Upper lobe of left lung (tissue), 6 donors: ENCODE results near the gene ATXN1. TPM values are rescaled to one million over a fixed set of nuclear protein-coding genes. Genes with fewer than 3 reads are reported as not detected.

ENCODE experiments used
- ATAC-seq, 2 donors: fragments of 200-7000 bp; cut with Tn5 transposase; one replicate each; pipeline ENCODE4 v1.9.1; 2022; ENCODE audit warnings: mild to moderate bottlenecking in 2 of 2, moderate library complexity in 2 of 2; ENCODE audit not compliant: low FRiP score in 2 of 2
- DNase-seq, 2 donors: peaks; one replicate each; pipeline ENCODE4 v3.0.0-alpha.2; 2019 to 2020
- H3K27ac ChIP-seq, 4 donors: fragments of 200-600 bp; sonication (generic); one replicate each; pipeline ENCODE4 v1.5.1; 2016 to 2019
- H3K27me3 ChIP-seq, 4 donors: fragments of 200-600 bp; sonication (generic); one replicate each; pipeline ENCODE4 v1.5.1; 2017 to 2019
- H3K36me3 ChIP-seq, 4 donors: fragments of 200-600 bp; sonication (generic); one replicate each; pipeline ENCODE4 v1.5.1; 2016 to 2019
- H3K4me1 ChIP-seq, 4 donors: fragments of 200-600 bp; sonication (generic); one replicate each; pipeline ENCODE4 v1.5.1; 2018 to 2019
- H3K4me3 ChIP-seq, 4 donors: fragments of 200-600 bp; sonication (generic); one replicate each; pipeline ENCODE4 v1.5.1; 2017 to 2019; ENCODE audit warnings: mild to moderate bottlenecking in 2 of 4, moderate library complexity in 1 of 4
- H3K9me3 ChIP-seq, 4 donors: fragments of 200-600 bp; sonication (generic); one replicate each; pipeline ENCODE4 v1.5.1; 2018 to 2019
- EP300 ChIP-seq, 4 donors: sonication (generic); formaldehyde crosslinking; IDR thresholded peaks; one replicate each; pipeline ENCODE4 v1.5.1; 2017; ENCODE audit warnings: antibody characterized with exemption in 4 of 4, control low read depth in 2 of 4
- POLR2A ChIP-seq, 4 donors: fragments of 450-650 bp; IDR thresholded peaks; one replicate each; pipeline ENCODE4 v1.5.1; 2016 to 2017; ENCODE audit warnings: antibody characterized with exemption in 4 of 4, mild to moderate bottlenecking in 2 of 4
- POLR2AphosphoS5 ChIP-seq, 2 donors: sonication (generic); formaldehyde crosslinking; IDR thresholded peaks; one replicate each; pipeline ENCODE4 v1.5.1; 2017; ENCODE audit warnings: antibody characterized with exemption in 2 of 2
- WGBS, 2 donors: methylation state at CpG; one replicate each; pipeline ENCODE4 v1.1.5; 2017 to 2018; 5-methylcytosine and 5-hydroxymethylcytosine counted together
- total RNA-seq, 6 donors: library from RNA; depleted of rRNA in 4 of 6; stranded (reverse); fragments of >200 nt in 4 of 6; gene quantifications; one replicate each; pipeline versions ENCODE4 v1.1.0 to v1.2.1, GENCODE V29; 2016 to 2021
- TF ChIP-seq, protein P1 (sequence below), 6 experiments: fragments of 450-650 bp in 4 of 6; fragments of 200-600 bp in 2 of 6; sonication (generic) in 2 of 6; IDR thresholded peaks; one replicate each; pipeline ENCODE4 v1.5.1; 2016 to 2019; ENCODE audit warnings: antibody characterized with exemption in 6 of 6
- donor health status: DM: no; HTN: no; CAD: no; lungs with moderate emphysema.
- donor health status: DM: no; HTN: yes; CAD: no; lungs with severe emphysema.

Gene ATXN1
- total RNA-seq, 6 donors from 2014 or later, result 44.2 to 106 (median 71.7) TPM

DNA sequence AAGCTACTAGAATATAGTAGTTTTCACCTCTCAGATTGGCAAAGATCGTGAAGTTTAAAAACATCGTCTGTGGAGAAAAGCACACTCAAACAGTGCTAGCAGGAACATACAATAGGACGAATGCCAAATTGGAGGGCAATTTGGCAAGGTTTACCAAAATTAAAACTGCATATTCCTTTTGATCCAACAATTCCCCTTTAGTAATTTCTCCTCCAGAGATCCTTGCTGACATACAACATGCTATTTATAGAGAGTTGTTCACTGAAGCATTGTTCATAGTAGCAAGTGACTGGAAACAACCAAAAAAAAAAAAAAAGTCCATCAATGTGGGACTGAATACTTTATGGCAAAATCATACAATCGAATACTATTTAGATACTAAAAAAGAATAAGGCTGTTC lies 202.2 kb downstream of the ATXN1 start:
- H3K27me3 ChIP-seq, result no peaks in the 10 kb centered on the region
- no peak for DNase-seq

DNA sequence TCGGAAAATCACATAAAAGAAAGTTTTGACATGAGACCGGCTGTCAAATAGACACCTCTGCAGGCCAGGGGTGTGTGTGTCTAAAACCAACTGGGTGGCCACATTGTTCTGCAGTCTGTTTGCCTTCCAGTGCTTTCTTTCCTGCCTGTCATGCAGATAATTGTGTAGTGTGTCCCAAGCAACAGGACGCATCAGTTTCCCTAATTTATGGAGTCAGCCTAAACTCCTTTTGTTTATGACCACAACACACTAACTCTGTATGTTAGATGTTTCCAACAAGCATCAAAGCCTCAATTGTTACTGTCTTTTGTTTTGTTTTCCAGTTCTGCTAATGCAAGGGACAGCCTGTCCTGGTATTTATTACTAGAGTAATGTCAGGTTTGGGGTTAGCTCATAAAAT lies 205.7 kb downstream of the ATXN1 start:
- WGBS, 2 donors, result 94 to 97% methylated on average over 3 of the region's 3 CpGs
- ATAC-seq, result no peak
- DNase-seq, result no peak
- H3K27ac ChIP-seq, result no peak overlapping the region
- no peak overlapping the region for H3K4me3 ChIP-seq
- no peaks in the 10 kb centered on the region for H3K36me3 ChIP-seq
- TF ChIP-seq POLR2A (IDR thresholded peaks at IDR 0.05), result no peak
- no peak for TF ChIP-seq EP300 (IDR thresholded peaks at IDR 0.05)
- no peak for TF ChIP-seq POLR2AphosphoS5 (IDR thresholded peaks at IDR 0.05)
- TF ChIP-seq, protein P1, sequence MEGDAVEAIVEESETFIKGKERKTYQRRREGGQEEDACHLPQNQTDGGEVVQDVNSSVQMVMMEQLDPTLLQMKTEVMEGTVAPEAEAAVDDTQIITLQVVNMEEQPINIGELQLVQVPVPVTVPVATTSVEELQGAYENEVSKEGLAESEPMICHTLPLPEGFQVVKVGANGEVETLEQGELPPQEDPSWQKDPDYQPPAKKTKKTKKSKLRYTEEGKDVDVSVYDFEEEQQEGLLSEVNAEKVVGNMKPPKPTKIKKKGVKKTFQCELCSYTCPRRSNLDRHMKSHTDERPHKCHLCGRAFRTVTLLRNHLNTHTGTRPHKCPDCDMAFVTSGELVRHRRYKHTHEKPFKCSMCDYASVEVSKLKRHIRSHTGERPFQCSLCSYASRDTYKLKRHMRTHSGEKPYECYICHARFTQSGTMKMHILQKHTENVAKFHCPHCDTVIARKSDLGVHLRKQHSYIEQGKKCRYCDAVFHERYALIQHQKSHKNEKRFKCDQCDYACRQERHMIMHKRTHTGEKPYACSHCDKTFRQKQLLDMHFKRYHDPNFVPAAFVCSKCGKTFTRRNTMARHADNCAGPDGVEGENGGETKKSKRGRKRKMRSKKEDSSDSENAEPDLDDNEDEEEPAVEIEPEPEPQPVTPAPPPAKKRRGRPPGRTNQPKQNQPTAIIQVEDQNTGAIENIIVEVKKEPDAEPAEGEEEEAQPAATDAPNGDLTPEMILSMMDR (IDR thresholded peaks at IDR 0.05), result no peak
- H3K9me3 ChIP-seq, result no peaks in the 10 kb centered on the region
- no peaks in the 10 kb centered on the region for H3K4me1 ChIP-seq
- H3K27me3 ChIP-seq, result no peaks in the 10 kb centered on the region

More for the DNA sequence above, 202.2 kb downstream of the ATXN1 start:
- no peak for ATAC-seq
- Histone ChIP-seq H3K36me3 (no peaks in the 10 kb centered on the region), H3K4me1 (no peaks in the 10 kb centered on the region), H3K27ac (no peak overlapping the region), H3K4me3 (no peak overlapping the region), H3K9me3 (no peaks in the 10 kb centered on the region)
- TF ChIP-seq, protein P1 (IDR thresholded peaks at IDR 0.05), result no peak
- no peak for TF ChIP-seq EP300 (IDR thresholded peaks at IDR 0.05)
- TF ChIP-seq POLR2A (IDR thresholded peaks at IDR 0.05), result no peak
- TF ChIP-seq POLR2AphosphoS5 (IDR thresholded peaks at IDR 0.05), result no peak
- WGBS, 2 donors, result 67 to 83% methylated on average over 4 of the region's 4 CpGs

DNA sequence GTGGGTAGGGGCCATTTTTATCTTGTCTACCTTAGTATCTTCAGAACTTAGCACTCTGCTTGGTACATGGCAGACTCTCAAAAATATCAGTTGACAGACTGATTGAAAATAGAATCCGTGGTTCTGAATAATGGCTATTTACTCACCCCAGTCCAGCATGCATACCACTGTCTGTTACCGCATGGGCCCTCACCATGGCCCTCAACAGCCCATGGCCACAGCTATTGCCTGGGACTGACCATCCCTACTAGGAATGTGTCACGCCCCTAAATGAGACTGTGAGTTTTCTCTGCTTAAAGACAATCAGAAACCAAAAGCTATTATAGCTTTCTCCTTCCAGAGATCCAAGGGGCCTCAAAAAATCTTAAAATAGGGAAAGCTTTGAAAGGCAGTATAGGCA lies 207.7 kb downstream of the ATXN1 start:
- WGBS, 2 donors, result 93 to 95% methylated on average over 3 of the region's 3 CpGs
- Histone ChIP-seq H3K4me1 (no peaks in the 10 kb centered on the region), H3K36me3 (no peaks in the 10 kb centered on the region), H3K9me3 (no peaks in the 10 kb centered on the region), H3K27ac (no peak overlapping the region), H3K27me3 (no peaks in the 10 kb centered on the region), H3K4me3 (no peak overlapping the region)
- DNase-seq, result no peak
- TF ChIP-seq, protein P1 (IDR thresholded peaks at IDR 0.05), result no peak
- TF ChIP-seq POLR2A (IDR thresholded peaks at IDR 0.05) (no peak), EP300 (IDR thresholded peaks at IDR 0.05) (no peak), POLR2AphosphoS5 (IDR thresholded peaks at IDR 0.05) (no peak)
- ATAC-seq, result no peak

DNA sequence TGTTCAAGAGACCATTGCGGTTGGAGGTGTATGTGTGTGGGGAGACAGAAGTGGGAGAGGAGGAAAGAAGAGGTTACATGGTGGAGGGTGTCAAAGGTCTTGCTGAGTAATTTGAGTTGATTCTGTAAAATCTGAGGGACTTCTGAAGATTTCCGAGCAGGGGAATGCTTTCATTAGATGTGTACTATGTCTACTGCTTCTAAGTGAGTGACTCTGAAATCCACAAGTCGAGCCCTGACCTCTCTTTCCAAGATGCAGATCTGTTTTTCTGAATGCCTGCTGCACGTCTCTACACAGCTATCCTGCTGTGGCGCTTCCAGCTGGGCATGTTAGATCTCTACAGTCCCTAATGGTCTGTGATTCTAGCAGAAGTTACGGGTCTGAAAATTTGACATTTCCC lies 209.8 kb downstream of the ATXN1 start:
- Histone ChIP-seq H3K9me3 (no peaks in the 10 kb centered on the region), H3K27me3 (no peaks in the 10 kb centered on the region), H3K4me3 (no peak overlapping the region), H3K4me1 (peaks cover 0 to 7% (median 5%) of the 10 kb centered on the region in 4 donors), H3K27ac (no peak overlapping the region), H3K36me3 (no peaks in the 10 kb centered on the region)
- ATAC-seq (no peak), DNase-seq (no peak)
- TF ChIP-seq POLR2A (IDR thresholded peaks at IDR 0.05) (no peak), POLR2AphosphoS5 (IDR thresholded peaks at IDR 0.05) (no peak), EP300 (IDR thresholded peaks at IDR 0.05) (no peak)
- TF ChIP-seq, protein P1 (IDR thresholded peaks at IDR 0.05), result no peak
- WGBS, 2 donors, result 89 to 91% methylated on average over 6 of the region's 6 CpGs

DNA sequence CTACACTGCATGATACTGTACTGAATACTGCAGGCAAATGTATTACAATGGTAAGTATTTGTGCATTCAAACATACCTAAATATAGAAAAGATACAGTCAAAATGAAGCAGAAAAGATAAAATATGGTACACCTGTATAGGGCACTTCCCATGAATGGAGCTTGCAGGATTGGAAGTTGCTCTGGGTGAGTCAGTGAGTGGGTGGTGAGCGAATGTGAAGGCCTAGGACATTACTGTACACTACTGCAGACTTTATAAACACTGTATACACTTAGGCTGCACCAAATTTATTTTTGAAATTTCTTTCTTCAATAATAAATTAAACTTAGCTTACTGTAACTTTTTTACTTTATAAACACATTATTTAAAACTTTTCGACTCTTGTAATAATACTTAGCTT lies 213.1 kb downstream of the ATXN1 start:
- no peak for DNase-seq
- H3K36me3 ChIP-seq, result no peaks in the 10 kb centered on the region
- 95 to 98% methylated on average over 2 of the region's 2 CpGs for WGBS, 2 donors
- H3K27me3 ChIP-seq, result no peaks in the 10 kb centered on the region
- H3K9me3 ChIP-seq, result no peaks in the 10 kb centered on the region
- H3K4me1 ChIP-seq, result peaks cover 5 to 25% (median 11%) of the 10 kb centered on the region in 4 donors
- no peak overlapping the region for H3K27ac ChIP-seq
- H3K4me3 ChIP-seq, result no peak overlapping the region
- TF ChIP-seq POLR2A (IDR thresholded peaks at IDR 0.05) (no peak), POLR2AphosphoS5 (IDR thresholded peaks at IDR 0.05) (no peak), EP300 (IDR thresholded peaks at IDR 0.05) (no peak)
- TF ChIP-seq, protein P1 (IDR thresholded peaks at IDR 0.05), result no peak
- ATAC-seq, result no peak
